Spleen (tissue), 7 donors: ENCODE measurements around the gene CEMIP2.
"Not testable (repeated sequence)": the region's sequence is repeated elsewhere in the genome, so short reads cannot be mapped to it uniquely, and the experiment has no call there.

Experiments
- CTCF ChIP-seq, 11 experiments: fragments of 200-600 bp in 7 of 11; fragments of 450-650 bp in 4 of 11; sonication (generic) in 4 of 11; IDR thresholded peaks in 8 of 11; conservative IDR thresholded peaks in 3 of 11; 1 replicate in 7 of 11; 2 replicates in 4 of 11; pipeline versions ENCODE4 v1.4.0 to v1.8.0; 2016 to 2021; ENCODE audit warnings: antibody characterized with exemption in 11 of 11, inconsistent platforms in 4 of 11, mild to moderate bottlenecking in 1 of 11
- POLR2A ChIP-seq, 3 donors: fragments of 450-650 bp; IDR thresholded peaks; one replicate each; pipeline ENCODE4 v1.5.1; 2017; ENCODE audit warnings: antibody characterized with exemption in 3 of 3, mild to moderate bottlenecking in 1 of 3
- donor health status: DM: no; HTN: no; CAD: no; lungs with moderate emphysema.
- donor health status: DM: no; HTN: no; CAD: no.
- donor health status: DM: no; HTN: no; CAD: no.

GRCh38 chr9:71805096-71805495 lies 36.8 kb upstream of the CEMIP2 start:
- not testable (repeated sequence) for TF ChIP-seq CTCF (IDR thresholded peaks at IDR 0.05 in 8 of 11, conservative IDR thresholded peaks at IDR 0.05 in 3 of 11); POLR2A (IDR thresholded peaks at IDR 0.05)
